DND-41 (cell line): Measurements from ENCODE around the gene ISY1.

ENCODE experiments used
- ATAC-seq: fragments of 200-7000 bp; cut with Tn5 transposase; 3 replicates; pipeline ENCODE4 v1.9.1; 2021; ENCODE audit warnings: low read depth; ENCODE audit not compliant: insufficient read depth
- DNase-seq: peaks from one replicate; pipeline ENCODE4 v3.0.0-alpha.2; 2020
- H2AFZ ChIP-seq: 2 replicates; pipeline ENCODE4 v1.6.0; 2012; ENCODE audit warnings: low read depth, low read length
- H3K27ac ChIP-seq: 2 replicates; pipeline ENCODE4 v1.5.1; 2012; ENCODE audit warnings: low read length, inconsistent platforms
- H3K27me3 ChIP-seq: fragments of 200-600 bp; sonication (generic); 2 replicates; pipeline ENCODE4 v1.6.0; 2012; ENCODE audit warnings: low read length, mild to moderate bottlenecking, inconsistent platforms; ENCODE audit not compliant: insufficient read depth, poor library complexity
- H3K36me3 ChIP-seq: 2 replicates; pipeline ENCODE4 v1.5.1; 2012; ENCODE audit warnings: low read length, inconsistent platforms; ENCODE audit not compliant: insufficient read depth
- H3K4me1 ChIP-seq: 2 replicates; pipeline ENCODE4 v1.5.1; 2012; ENCODE audit warnings: mild to moderate bottlenecking, low read length; ENCODE audit not compliant: insufficient read depth
- H3K4me2 ChIP-seq: 2 replicates; pipeline ENCODE4 v1.6.0; 2012; ENCODE audit warnings: mild to moderate bottlenecking, moderate library complexity, low read length, inconsistent platforms; ENCODE audit not compliant: insufficient read depth
- H3K4me3 ChIP-seq, 2 experiments: fragments of 200-600 bp in 1 of 2; shearing (Covaris generic) in 1 of 2; 2 replicates each; pipeline ENCODE4 v1.5.1; 2012 to 2016; ENCODE audit warnings: inconsistent platforms in 2 of 2, low read length in 2 of 2, mild to moderate bottlenecking in 2 of 2, low read depth in 1 of 2, moderate library complexity in 1 of 2
- H3K79me2 ChIP-seq: 2 replicates; pipeline ENCODE4 v1.6.0; 2012; ENCODE audit warnings: low read length, inconsistent platforms; ENCODE audit not compliant: insufficient read depth
- H3K9ac ChIP-seq: 2 replicates; pipeline ENCODE4 v1.6.0; 2012; ENCODE audit warnings: low read depth, mild to moderate bottlenecking, inconsistent platforms, low read length, moderate library complexity
- H3K9me3 ChIP-seq: 2 replicates; pipeline ENCODE4 v1.5.1; 2012; ENCODE audit warnings: low read length, moderate library complexity, mild to moderate bottlenecking, inconsistent platforms; ENCODE audit not compliant: insufficient read depth, severe bottlenecking
- H4K20me1 ChIP-seq: 2 replicates; pipeline ENCODE4 v1.6.0; 2012; ENCODE audit warnings: low read length; ENCODE audit not compliant: insufficient read depth
- CTCF ChIP-seq: IDR thresholded peaks from 2 replicates; pipeline ENCODE4 v1.5.1; 2012; ENCODE audit warnings: borderline replicate concordance, low read length, moderate library complexity, mild to moderate bottlenecking; ENCODE audit not compliant: poor library complexity, severe bottlenecking; ENCODE audit errors: extremely low read depth
- EZH2 ChIP-seq: IDR thresholded peaks from 3 replicates; pipeline ENCODE4 v1.6.1; 2012; ENCODE audit warnings: borderline replicate concordance, low read depth, mild to moderate bottlenecking, moderate library complexity, low read length, inconsistent platforms; ENCODE audit not compliant: severe bottlenecking

The ISY1 gene

GRCh38 chr3:129087138-129087702, 73.6 kb downstream of the ISY1 start:
- no peaks in the 10 kb centered on the region for H4K20me1 ChIP-seq
- TF ChIP-seq EZH2 (no peak), CTCF (no peak)
- ATAC-seq (no peak), DNase-seq (no peak)
- H3K9me3 ChIP-seq: no peaks in the 10 kb centered on the region
- H3K27ac ChIP-seq: no peak overlapping the region
- no peaks in the 10 kb centered on the region for H3K79me2 ChIP-seq
- H3K36me3 ChIP-seq: peaks cover 11% of the 10 kb centered on the region
- no peaks in the 10 kb centered on the region for H3K27me3 ChIP-seq
- no peak overlapping the region for H3K4me3 ChIP-seq
- H3K4me2 ChIP-seq: no peak overlapping the region
- no peak overlapping the region for H2AFZ ChIP-seq
- no peak overlapping the region for H3K9ac ChIP-seq
- H3K4me1 ChIP-seq: no peaks in the 10 kb centered on the region

- Histone ChIP-seq H2AFZ (no peak overlapping the region), H3K27me3 (no peaks in the 10 kb centered on the region), H3K27ac (no peak overlapping the region), H3K4me1 (no peaks in the 10 kb centered on the region), H3K9me3 (no peaks in the 10 kb centered on the region), H3K4me3 (no peak overlapping the region), H3K36me3 (no peaks in the 10 kb centered on the region), H3K9ac (no peak overlapping the region), H3K79me2 (no peaks in the 10 kb centered on the region), H3K4me2 (no peak overlapping the region), H4K20me1 (no peaks in the 10 kb centered on the region)
- TF ChIP-seq CTCF (no peak), EZH2 (no peak)
- DNase-seq (no peak), ATAC-seq (no peak)
Observed at GRCh38 chr3:129085818-129086217, 75.0 kb downstream of the ISY1 start.

- H2AFZ ChIP-seq: no peak overlapping the region
- no peaks in the 10 kb centered on the region for H3K36me3 ChIP-seq
- no peak overlapping the region for H3K4me2 ChIP-seq
- no peaks in the 10 kb centered on the region for H4K20me1 ChIP-seq
- ATAC-seq: no peak
- H3K4me1 ChIP-seq: no peaks in the 10 kb centered on the region
- no peak overlapping the region for H3K27ac ChIP-seq
- H3K79me2 ChIP-seq: no peaks in the 10 kb centered on the region
- H3K9ac ChIP-seq: no peak overlapping the region
- TF ChIP-seq EZH2: no peak
- no peak for TF ChIP-seq CTCF
- H3K9me3 ChIP-seq: no peaks in the 10 kb centered on the region
- H3K4me3 ChIP-seq: no peak overlapping the region
- DNase-seq: no peak
- H3K27me3 ChIP-seq: no peaks in the 10 kb centered on the region
Observed at GRCh38 chr3:129085165-129085715, 75.6 kb downstream of the ISY1 start.

GRCh38 chr3:129084501-129084900, 76.4 kb downstream of the ISY1 start:
- Histone ChIP-seq H3K9me3 (no peaks in the 10 kb centered on the region), H3K79me2 (no peaks in the 10 kb centered on the region), H3K4me3 (no peak overlapping the region), H3K4me1 (no peaks in the 10 kb centered on the region), H3K36me3 (no peaks in the 10 kb centered on the region), H2AFZ (no peak overlapping the region), H3K9ac (no peak overlapping the region), H3K27me3 (no peaks in the 10 kb centered on the region), H3K27ac (no peak overlapping the region), H4K20me1 (no peaks in the 10 kb centered on the region), H3K4me2 (no peak overlapping the region)
- ATAC-seq (no peak), DNase-seq (no peak)
- no peak for TF ChIP-seq EZH2
- TF ChIP-seq CTCF: no peak
